AG09309 (cell line): Measurements from ENCODE around the gene MAN1B1.

ENCODE experiments used
- DNase-seq: peaks from one replicate; pipeline ENCODE4 v3.0.0-alpha.2; 2010; ENCODE audit warnings: low read depth
- H3K4me3 ChIP-seq: 2 replicates; pipeline ENCODE4 v1.5.1; 2011; ENCODE audit warnings: mild to moderate bottlenecking, low read depth, low read length, moderate library complexity; ENCODE audit not compliant: control insufficient read depth
- TF ChIP-seq, protein P1 (sequence below): IDR thresholded peaks from 2 replicates; pipeline ENCODE4 v1.5.1; 2011; ENCODE audit warnings: mild to moderate bottlenecking, low read depth, low read length, inconsistent platforms; ENCODE audit not compliant: insufficient read depth, control insufficient read depth; ENCODE audit errors: missing control alignments

The MAN1B1 gene

DNA sequence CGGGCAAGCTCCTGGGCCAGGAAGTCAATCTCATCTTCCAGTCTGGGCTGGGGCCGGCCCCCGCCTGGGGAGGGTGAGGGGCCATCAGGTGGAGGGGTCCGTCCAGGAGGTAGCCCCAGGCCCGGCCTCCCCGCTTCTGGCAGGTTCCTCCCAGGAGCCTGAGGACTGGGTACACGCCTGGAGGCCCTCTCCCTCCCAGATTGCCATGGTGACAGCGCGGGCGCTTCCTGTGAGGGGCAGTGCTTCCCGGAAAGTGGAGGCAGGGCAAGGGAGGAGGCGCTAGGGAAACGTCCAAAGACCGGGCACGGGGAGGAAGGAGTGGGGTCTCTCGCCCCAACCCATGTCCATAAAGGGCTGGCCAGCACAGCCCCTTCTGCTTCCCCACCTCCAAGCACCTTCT, 45.7 kb upstream of the MAN1B1 start:
- H3K4me3 ChIP-seq = no peak overlapping the region
- TF ChIP-seq, protein P1, sequence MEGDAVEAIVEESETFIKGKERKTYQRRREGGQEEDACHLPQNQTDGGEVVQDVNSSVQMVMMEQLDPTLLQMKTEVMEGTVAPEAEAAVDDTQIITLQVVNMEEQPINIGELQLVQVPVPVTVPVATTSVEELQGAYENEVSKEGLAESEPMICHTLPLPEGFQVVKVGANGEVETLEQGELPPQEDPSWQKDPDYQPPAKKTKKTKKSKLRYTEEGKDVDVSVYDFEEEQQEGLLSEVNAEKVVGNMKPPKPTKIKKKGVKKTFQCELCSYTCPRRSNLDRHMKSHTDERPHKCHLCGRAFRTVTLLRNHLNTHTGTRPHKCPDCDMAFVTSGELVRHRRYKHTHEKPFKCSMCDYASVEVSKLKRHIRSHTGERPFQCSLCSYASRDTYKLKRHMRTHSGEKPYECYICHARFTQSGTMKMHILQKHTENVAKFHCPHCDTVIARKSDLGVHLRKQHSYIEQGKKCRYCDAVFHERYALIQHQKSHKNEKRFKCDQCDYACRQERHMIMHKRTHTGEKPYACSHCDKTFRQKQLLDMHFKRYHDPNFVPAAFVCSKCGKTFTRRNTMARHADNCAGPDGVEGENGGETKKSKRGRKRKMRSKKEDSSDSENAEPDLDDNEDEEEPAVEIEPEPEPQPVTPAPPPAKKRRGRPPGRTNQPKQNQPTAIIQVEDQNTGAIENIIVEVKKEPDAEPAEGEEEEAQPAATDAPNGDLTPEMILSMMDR = no peak
- no peak for DNase-seq

DNA sequence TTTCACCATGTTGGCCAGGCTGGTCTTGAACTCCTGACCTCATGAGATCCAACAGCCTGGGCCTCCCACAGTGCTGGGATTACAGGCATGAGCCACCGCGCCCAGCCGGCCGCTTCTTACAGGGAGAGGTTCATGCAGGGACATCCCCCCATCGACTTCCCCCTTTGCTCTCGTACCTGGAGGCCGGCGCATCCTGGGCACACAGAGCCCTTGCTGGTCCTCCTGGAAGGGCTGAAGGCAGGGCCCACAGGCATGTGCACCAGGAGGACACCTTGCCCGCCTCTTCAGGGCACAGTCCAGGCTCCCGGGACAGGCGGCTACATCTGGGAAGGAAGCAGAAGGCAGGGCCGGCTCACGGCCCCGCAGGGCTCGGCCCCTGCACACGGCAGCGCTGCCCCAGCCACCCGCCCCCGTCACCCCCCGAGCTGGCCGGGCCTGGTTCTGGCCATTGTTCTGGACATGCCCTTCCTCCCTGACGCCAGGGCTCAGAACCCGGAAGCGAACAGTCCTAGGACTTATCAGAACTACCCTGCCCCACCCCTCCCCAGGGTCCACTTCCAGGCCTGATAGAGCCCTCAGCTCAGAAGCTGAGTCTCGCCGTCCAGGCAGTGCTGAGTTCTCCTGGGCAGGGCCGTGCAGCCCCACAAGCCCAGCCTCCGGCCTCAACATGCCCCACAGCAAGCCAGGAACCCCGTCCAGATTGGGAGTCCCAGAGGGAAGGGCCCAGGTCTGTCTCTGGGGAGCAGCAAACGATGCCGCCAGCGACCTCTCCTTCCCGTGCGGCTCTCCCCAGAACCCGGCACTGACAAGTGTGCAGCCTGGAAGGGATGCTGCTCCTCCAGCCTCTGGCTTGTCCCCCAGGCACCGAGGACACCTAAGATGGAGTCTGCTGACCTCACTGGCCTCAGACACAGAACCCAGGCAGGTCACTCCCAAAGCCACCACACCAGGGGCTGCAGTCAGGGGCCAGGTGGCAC, 43.7 kb upstream of the MAN1B1 start:
- TF ChIP-seq, protein P1 = no peak
- DNase-seq = no peak
- H3K4me3 ChIP-seq = no peak overlapping the region

DNA sequence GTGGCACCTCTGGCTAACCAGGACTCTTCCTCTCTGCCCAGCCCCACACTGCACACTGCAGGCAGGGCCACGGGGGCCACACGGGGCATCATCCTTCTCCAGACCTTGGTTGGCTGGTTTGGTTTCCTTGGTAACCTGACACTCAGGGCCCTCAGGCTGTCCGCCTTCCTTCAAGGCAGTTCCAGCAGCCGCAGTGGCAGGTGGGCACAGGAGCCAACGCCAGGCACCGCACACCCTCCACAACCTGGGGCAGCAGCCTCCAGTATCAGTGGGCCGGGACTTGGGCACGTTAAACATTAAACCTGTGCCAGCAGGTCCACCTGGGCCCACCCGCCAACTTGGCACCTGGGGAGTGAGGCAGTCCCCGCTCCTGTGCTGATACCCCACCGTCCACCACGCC, 42.7 kb upstream of the MAN1B1 start:
- H3K4me3 ChIP-seq = peak overlapping the region; percentile 88
- TF ChIP-seq, protein P1 = no peak
- no peak for DNase-seq

DNA sequence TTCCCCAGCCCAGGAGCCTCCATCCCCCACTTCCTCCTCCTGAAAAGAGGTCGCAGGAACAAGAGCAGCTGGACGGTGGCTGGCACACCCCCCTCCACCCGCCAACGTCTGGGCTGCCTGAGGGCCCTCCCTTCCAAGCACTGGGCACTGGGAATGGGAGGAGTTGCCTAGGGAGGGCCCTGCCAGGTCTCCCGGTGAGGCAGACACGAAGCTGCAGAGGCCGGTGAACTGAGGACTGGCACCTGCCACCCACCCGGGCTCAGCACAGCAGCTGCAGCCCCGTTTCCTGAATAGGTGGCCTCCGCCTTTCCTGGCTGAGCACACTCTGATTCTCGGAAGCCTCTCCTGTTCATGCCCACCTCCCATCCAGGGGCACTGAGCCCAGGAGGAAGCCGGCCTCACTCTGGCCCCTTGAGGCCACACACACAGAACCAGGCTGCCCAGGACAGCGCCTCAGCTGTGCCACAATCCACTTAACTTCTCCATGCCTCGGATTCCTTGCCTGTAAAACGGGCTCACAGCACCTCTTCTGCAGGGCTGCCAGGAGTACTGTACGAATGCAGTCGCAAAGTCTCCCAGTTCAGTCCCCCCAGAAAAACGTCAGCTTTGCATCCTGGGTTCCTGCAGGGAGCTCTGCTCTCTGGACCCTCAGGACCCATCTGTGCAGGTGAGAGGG, 42.1 kb upstream of the MAN1B1 start:
- TF ChIP-seq, protein P1 = no peak
- H3K4me3 ChIP-seq = peak overlapping the region; percentile 88
- DNase-seq = no peak

DNA sequence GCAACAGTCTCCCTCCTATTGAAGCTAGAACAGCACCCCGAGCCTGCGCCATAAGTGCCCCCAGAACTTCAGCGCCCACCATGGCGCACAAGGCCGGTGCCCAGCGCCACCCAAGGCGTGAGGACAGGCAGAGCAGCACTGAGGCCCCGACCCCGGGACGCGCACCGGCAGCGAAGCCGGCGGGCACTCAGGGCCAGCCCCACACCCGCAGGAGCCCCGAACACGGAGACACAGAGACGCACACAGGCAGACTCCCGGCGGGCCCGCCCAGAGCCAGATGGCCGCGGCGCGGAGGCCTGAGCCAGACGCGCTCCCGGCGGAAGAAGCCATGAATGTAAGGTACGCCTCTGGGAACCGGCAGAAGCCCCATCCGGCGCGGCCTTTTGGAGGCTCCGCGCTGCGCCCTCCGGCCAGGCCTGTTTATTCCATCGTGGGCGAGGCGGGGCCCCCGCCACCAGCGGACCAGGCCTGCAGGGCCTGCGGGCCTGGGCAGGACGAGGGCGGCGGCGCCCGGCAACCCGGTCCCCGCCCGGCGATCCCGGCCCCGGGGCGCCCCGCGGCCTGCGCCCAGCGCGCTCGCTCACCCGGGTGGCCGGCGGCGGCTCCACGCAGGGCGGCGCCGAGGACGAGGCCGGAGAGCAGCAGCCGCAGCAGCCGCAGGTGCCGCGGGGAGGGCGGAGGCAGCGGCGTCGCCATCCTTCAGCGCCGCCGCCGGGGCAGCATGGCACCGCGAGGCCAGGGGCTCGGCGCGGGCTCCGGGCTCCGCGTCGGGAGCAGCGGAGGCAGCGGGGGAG, 41.3 kb upstream of the MAN1B1 start:
- H3K4me3 ChIP-seq = peak overlapping the region; percentile 88
- TF ChIP-seq, protein P1 = no peak
- DNase-seq = no peak

DNA sequence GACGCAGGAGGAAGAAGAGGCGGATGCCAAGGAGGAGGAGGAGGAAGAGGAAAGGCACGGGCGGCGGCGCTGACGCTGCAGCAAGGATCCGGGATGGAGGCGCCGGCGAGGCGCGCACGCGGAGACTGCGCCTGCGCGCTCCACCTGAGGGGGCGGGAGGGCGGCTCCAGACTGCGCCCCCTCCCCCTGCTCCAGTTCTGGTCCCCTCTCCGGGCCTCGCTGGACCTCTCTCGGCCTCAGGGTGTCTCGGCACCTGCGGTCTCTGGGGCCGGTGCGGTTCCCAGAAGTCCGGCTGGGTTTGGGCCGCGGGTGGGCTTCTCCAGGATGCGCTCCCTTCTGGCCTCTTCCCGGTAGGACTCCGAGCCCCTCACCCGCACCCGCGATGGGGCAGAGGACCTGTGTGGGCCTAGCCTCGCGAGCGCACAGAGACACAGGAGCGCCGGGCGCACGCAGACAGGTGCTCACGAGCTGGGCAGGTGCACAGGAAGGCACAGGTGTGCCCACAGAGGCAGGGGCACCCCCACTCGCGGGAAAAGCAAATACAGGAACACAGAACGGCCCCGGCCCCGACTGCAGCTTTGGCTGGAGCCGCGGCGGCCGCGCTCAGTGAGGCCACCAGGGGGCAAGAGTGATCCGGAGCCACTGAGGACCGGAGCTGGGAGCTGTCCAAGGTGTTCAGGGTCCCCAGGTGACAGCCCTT, 40.5 kb upstream of the MAN1B1 start, which contains the start of gene NPDC1:
Gene NPDC1 (minus strand): TSS at position 90 of the 700 bp plus-strand sequence. CDS start 188 bp downstream, outside the sequence.
- TF ChIP-seq, protein P1 = peak; percentile 89
- DNase-seq = no peak
- H3K4me3 ChIP-seq = peak within 1 kb of the TSS; percentile 88
